Measurements from ENCODE around the gene ASNSD1. TPM values are rescaled to one million over a fixed set of nuclear protein-coding genes. Genes with fewer than 3 reads are reported as not detected.

ASNSD1 gene
- total and polyA plus RNA-seq, 2 experiments from 2014 or later = 38.4 to 49.7 TPM

GRCh38 chr2:189684811-189685210, 23.6 kb downstream of the ASNSD1 start (continued):
- TF ChIP-seq ZNF114 (CRISPR knock-in tag; IDR thresholded peaks at IDR 0.05) = no peak
- no peak for TF ChIP-seq CTCF (conservative IDR thresholded peaks at IDR 0.05; ENCODE audit: low read depth in 2 of 2)
- TF ChIP-seq POLR2AphosphoS5 (IDR thresholded peaks at IDR 0.05; ENCODE audit: low read depth) = no peak
- no peak for TF ChIP-seq ETS1 (IDR thresholded peaks at IDR 0.05)
- TF ChIP-seq EZH2 (IDR thresholded peaks at IDR 0.05; ENCODE audit: low read depth, unreplicated experiment) = no peak
- no peak for TF ChIP-seq JUNB (IDR thresholded peaks at IDR 0.05; ENCODE audit: unreplicated experiment)
- no peak for TF ChIP-seq NANOG (IDR thresholded peaks at IDR 0.05; ENCODE audit: borderline replicate concordance)
- no peak for TF ChIP-seq CREB1 (CRISPR knock-in tag; IDR thresholded peaks at IDR 0.05; ENCODE audit: low read depth)
- TF ChIP-seq REST (IDR thresholded peaks at IDR 0.05; ENCODE audit: unreplicated experiment) = no peak

GRCh38 chr2:189685540-189686229, 24.4 kb downstream of the ASNSD1 start:
- Histone ChIP-seq H3K36me3 (ENCODE audit: insufficient read depth) (no peaks in the 10 kb centered on the region), H3F3A (replicated peaks; ENCODE audit: low read depth) (no peaks in the 10 kb centered on the region), H2AFZ (no peak overlapping the region), H3K27me3 (ENCODE audit: insufficient read depth) (no peaks in the 10 kb centered on the region), H3K4me2 (no peak overlapping the region), H3K4me3 (no peak overlapping the region), H3K9me2 (ENCODE audit: insufficient read depth) (no peaks in the 10 kb centered on the region), H4K20me1 (replicated peaks; ENCODE audit: insufficient read depth) (no peaks in the 10 kb centered on the region), H3K79me2 (replicated peaks; ENCODE audit: insufficient read depth) (no peaks in the 10 kb centered on the region), H3K27ac (ENCODE audit: low read depth) (no peak overlapping the region), H3K4me1 (ENCODE audit: insufficient read depth) (no peaks in the 10 kb centered on the region)
- DNase-seq (ENCODE audit: low spot score) (peak; percentile 72), ATAC-seq (peak; percentile 94)
- Mint-ChIP-seq H3K4me1 (peaks cover 8% of the 10 kb centered on the region; the same call in 2 of the 3 replicates), H3K27ac (peak overlapping the region; percentile 34; the same call in 1 of the 2 replicates), H3K9me3 (no peaks in the 10 kb centered on the region), H3K36me3 (ENCODE audit: low read depth) (no peaks in the 10 kb centered on the region), H3K27me3 (ENCODE audit: insufficient read depth, low read depth, poor library complexity) (no peaks in the 10 kb centered on the region), H3K4me3 (no peak overlapping the region)
- TF ChIP-seq ETS1 (IDR thresholded peaks at IDR 0.05) (no peak), POLR2AphosphoS5 (IDR thresholded peaks at IDR 0.05; ENCODE audit: low read depth) (no peak), CTCF (conservative IDR thresholded peaks at IDR 0.05; ENCODE audit: low read depth in 2 of 2) (no peak), REST (IDR thresholded peaks at IDR 0.05; ENCODE audit: unreplicated experiment) (no peak), CREB1 (CRISPR knock-in tag; IDR thresholded peaks at IDR 0.05; ENCODE audit: low read depth) (no peak)

Data from GM23338 (cell line).